CD1c-positive myeloid dendritic cell (primary cell): ENCODE results near the gene VAC14.

Source experiments
- DNase-seq: peaks from one replicate; pipeline ENCODE4 v3.0.0-alpha.2; 2016; ENCODE audit errors: extremely low spot score

VAC14 gene

GRCh38 chr16:70725024-70725911, 75.7 kb downstream of the VAC14 start:
- no peak for DNase-seq

GRCh38 chr16:70724146-70725023, 76.6 kb downstream of the VAC14 start:
- DNase-seq: no peak

GRCh38 chr16:70723740-70724145, 77.2 kb downstream of the VAC14 start:
- no peak for DNase-seq

- no peak for DNase-seq
Measured at GRCh38 chr16:70721202-70721963, 79.6 kb downstream of the VAC14 start.

DNA sequence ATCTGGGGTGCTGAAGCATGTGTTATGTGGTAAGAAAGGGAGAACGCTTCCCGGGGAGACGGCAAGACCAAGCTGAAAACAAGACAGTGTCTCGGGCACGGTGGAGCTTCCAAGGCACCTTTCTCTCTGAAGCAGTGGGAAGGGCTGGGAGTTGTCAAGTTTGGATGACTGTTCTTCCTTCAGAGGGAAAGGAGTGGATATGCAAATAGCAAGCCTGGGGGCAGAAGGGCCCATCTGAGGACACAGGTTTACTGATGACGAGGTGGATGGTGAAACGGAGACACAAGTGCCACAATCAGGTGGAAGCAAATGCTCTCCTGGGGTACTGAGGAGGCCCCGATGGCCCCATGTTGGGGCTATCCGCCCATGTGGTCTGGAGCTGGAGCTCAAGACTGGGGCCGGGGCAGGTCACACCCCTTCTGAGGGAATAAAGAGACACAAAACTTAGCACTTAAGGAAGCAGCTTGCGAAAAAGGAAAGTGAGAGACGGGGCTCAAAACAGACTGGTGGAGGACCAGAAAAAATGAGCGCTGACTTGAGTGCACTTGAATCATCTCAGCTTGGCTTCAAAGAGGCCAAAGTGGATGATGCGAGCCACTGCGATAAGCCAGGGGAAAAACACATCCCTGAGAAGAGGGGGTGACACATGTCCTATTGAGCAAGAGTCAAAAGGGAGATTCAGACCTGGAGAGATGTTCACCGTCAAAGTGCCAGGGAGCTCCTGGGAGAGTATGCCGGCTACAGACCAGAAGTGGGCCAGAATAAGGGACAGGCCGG, 80.3 kb downstream of the VAC14 start:
- DNase-seq: no peak

GRCh38 chr16:70717065-70717464, 83.9 kb downstream of the VAC14 start:
- DNase-seq: no peak

- no peak for DNase-seq
Measured at GRCh38 chr16:70715860-70716357, 85.0 kb downstream of the VAC14 start.

- no peak for DNase-seq
Measured at GRCh38 chr16:70715055-70715858, 85.7 kb downstream of the VAC14 start.

DNA sequence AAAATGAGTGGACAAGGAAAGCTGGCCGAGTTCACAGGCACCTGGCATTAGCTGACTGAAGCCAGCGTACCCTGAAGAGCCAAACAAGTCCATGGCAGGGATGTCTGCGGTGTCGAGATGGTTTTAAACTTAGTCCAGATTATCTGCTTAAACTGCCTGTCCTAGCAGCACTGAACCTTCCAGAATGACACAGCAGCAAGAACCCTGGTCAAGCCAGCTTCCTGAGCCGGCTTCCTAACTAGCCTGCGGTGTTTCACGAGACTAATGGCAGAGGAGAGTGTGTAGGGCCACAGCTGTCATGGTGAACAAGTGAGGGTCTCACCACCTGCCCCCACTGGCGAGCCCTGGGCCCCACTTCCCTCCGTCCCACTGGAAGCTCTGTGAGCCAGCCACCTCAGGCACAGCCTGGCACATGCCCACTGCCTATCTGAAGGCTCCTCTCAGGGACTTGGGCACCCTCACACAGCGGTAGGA, 86.3 kb downstream of the VAC14 start:
- DNase-seq: no peak

- no peak for DNase-seq
Measured at GRCh38 chr16:70713824-70714223, 87.1 kb downstream of the VAC14 start.

GRCh38 chr16:70713342-70713741, 87.6 kb downstream of the VAC14 start:
- no peak for DNase-seq

- DNase-seq: no peak
Measured at GRCh38 chr16:70712942-70713341, 88.0 kb downstream of the VAC14 start.

- no peak for DNase-seq
Measured at GRCh38 chr16:70712359-70712758, 88.6 kb downstream of the VAC14 start.

DNA sequence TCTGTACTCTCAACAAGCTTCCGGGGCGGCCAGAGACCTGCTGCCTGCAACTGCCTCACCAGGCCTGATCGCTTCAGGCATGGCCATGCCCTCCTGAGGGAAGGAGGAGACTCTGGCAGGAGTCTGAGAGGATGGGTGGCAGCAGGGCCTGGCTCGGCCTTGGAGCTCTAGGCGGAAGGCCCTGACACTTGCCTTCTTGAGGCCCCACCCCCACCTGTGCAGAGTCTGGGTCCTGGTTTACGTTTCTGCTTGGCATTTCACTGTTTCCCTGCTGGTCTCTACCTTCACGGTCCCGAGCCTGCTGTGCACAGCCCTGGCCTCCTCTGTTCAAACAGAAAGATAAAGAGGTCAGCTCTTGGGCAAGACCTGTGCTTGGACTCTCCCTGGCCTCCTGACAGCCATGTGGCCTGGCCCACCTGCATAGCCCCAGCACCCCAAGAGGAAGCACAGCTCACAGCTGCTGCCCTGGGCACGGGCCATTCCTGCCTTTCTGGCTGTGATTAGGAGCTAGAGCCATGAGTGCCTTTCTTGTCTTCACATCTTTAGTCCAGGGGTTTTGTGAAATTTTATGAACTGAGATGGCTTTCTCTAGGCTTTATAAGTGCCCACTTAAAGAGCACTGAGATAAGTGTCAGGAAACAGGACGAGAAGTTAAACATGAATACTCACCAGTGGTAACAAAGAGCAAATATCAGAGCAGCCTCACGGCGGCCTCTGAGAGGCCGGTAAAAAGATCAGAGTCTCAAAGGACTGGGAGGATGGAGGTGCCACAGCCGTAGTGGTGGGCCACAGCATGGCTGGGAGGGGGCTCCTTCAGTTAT, 89.5 kb downstream of the VAC14 start:
- no peak for DNase-seq

GRCh38 chr16:70710422-70711210, 90.3 kb downstream of the VAC14 start:
- DNase-seq: no peak

- no peak for DNase-seq
Measured at GRCh38 chr16:70709942-70710341, 91.0 kb downstream of the VAC14 start.

GRCh38 chr16:70709457-70709856, 91.5 kb downstream of the VAC14 start:
- DNase-seq: no peak
